Coronary artery (tissue), 2 donors: ENCODE data around the gene RPL3.

Source experiments
- DNase-seq: peaks from one replicate; pipeline ENCODE4 v3.0.0-alpha.2; 2017; ENCODE audit warnings: low spot score
- H3K27ac ChIP-seq, 2 donors: fragments of 200-600 bp; sonication (generic); one replicate each; pipeline ENCODE4 v1.5.1; 2016 to 2019
- H3K4me3 ChIP-seq: fragments of 200-600 bp; sonication (generic); 2 replicates; pipeline ENCODE4 v1.5.1; 2016; ENCODE audit warnings: mild to moderate bottlenecking, moderate library complexity
- CTCF ChIP-seq: fragments of 200-600 bp; sonication (generic); IDR thresholded peaks from one replicate; pipeline ENCODE4 v1.5.1; 2019; ENCODE audit warnings: antibody characterized with exemption

RPL3 gene

GRCh38 chr22:39297490-39298240, 21.8 kb downstream of the RPL3 start:
- Histone ChIP-seq H3K27ac (peak overlapping the region; percentile 67 to 86), H3K4me3 (no peak overlapping the region)
- DNase-seq: no peak
- no peak for TF ChIP-seq CTCF

- TF ChIP-seq CTCF: no peak
- DNase-seq: no peak
- H3K4me3 ChIP-seq: no peak overlapping the region
- H3K27ac ChIP-seq: peak overlapping the region; percentile 67 to 86
Measured at GRCh38 chr22:39296981-39297489, 22.4 kb downstream of the RPL3 start.

GRCh38 chr22:39296535-39296934, 22.9 kb downstream of the RPL3 start:
- DNase-seq: no peak
- H3K4me3 ChIP-seq: no peak overlapping the region
- H3K27ac ChIP-seq: peak overlapping the region in 1 of 2 donors; percentile 86
- TF ChIP-seq CTCF: no peak

- H3K27ac ChIP-seq: no peak overlapping the region
- H3K4me3 ChIP-seq: no peak overlapping the region
- TF ChIP-seq CTCF: no peak
- no peak for DNase-seq
Measured at GRCh38 chr22:39294571-39295468, 24.6 kb downstream of the RPL3 start.

GRCh38 chr22:39293766-39294368, 25.6 kb downstream of the RPL3 start:
- no peak for TF ChIP-seq CTCF
- Histone ChIP-seq H3K27ac (no peak overlapping the region), H3K4me3 (no peak overlapping the region)
- no peak for DNase-seq

- Histone ChIP-seq H3K27ac (peak overlapping the region; percentile 46 to 85), H3K4me3 (no peak overlapping the region)
- TF ChIP-seq CTCF: no peak
- DNase-seq: peak; percentile 90
Measured at GRCh38 chr22:39292561-39293074, 26.8 kb downstream of the RPL3 start.
